H1 (cell line): ENCODE data around the gene DYNLT1. TPM values are rescaled to one million over a fixed set of nuclear protein-coding genes. Genes with fewer than 3 reads are reported as not detected.

Source experiments
- CTCF ChIA-PET: fragments of 300-600 bp; sonication (Branson Sonifier 250); formaldehyde crosslinking; loops from one replicate; lab custom pipeline; 2021; ENCODE audit not compliant: partially characterized antibody; lab: Charles Lee
- POLR2A ChIA-PET: fragments of 300-600 bp; sonication (Branson Sonifier 250); formaldehyde crosslinking; loops from one replicate; lab custom pipeline; 2021; ENCODE audit warnings: inconsistent platforms; ENCODE audit not compliant: partially characterized antibody; lab: Charles Lee
- DNase-seq, 2 experiments: peaks; one replicate each; pipeline versions ENCODE4 v3.0.0 to v3.0.0-alpha.2; 2010 to 2022; ENCODE audit warnings: low spot score in 2 of 2, low read depth in 1 of 2, mixed read lengths in 1 of 2
- FAIRE-seq: peaks from 2 replicates; lab custom pipeline; 2011; peaks lifted over from hg19 to GRCh38; lab: Jason Lieb, UNC
- H2AFZ ChIP-seq: 2 replicates; pipeline ENCODE4 v1.8.1; 2012; ENCODE audit warnings: low read length, inconsistent platforms
- H2AK5ac ChIP-seq: 2 replicates; pipeline ENCODE4 v1.6.1; 2013; ENCODE audit warnings: low read depth, low read length
- H2BK120ac ChIP-seq: replicated peaks from 2 replicates; pipeline ENCODE3; 2013; ENCODE audit warnings: low read depth, low read length, inconsistent platforms
- H2BK12ac ChIP-seq: 2 replicates; pipeline ENCODE4 v1.6.1; 2013; ENCODE audit warnings: low read depth, low read length
- H2BK15ac ChIP-seq: 2 replicates; pipeline ENCODE4 v1.6.1; 2013; ENCODE audit warnings: low read length
- H2BK20ac ChIP-seq: 2 replicates; pipeline ENCODE4 v1.6.1; 2013; ENCODE audit warnings: low read length
- H2BK5ac ChIP-seq: 2 replicates; pipeline ENCODE4 v1.6.1; 2013; ENCODE audit warnings: low read depth, low read length
- H3K14ac ChIP-seq: 2 replicates; pipeline ENCODE4 v1.6.1; 2013; ENCODE audit warnings: inconsistent platforms; ENCODE audit not compliant: insufficient read length
- H3K18ac ChIP-seq: 2 replicates; pipeline ENCODE4 v1.6.1; 2013; ENCODE audit warnings: low read length; ENCODE audit errors: extremely low read depth
- H3K23ac ChIP-seq: 2 replicates; pipeline ENCODE4 v1.6.1; 2013; ENCODE audit warnings: inconsistent platforms; ENCODE audit not compliant: insufficient read length
- H3K23me2 ChIP-seq: 2 replicates; pipeline ENCODE4 v1.6.1; 2013; ENCODE audit warnings: low read depth, low read length
- H3K27ac ChIP-seq: 2 replicates; pipeline ENCODE4 v1.6.1; 2011; ENCODE audit warnings: low read depth, low read length, inconsistent platforms
- H3K27me3 ChIP-seq, 4 experiments: replicated peaks in 1 of 4; 1 replicate in 1 of 4; 2 replicates in 3 of 4; pipeline versions ENCODE4 v1.6.1 to v1.8.1; 2011 to 2013; ENCODE audit warnings: low read length in 3 of 4, mild to moderate bottlenecking in 3 of 4, inconsistent platforms in 2 of 4, mixed read lengths in 2 of 4, moderate library complexity in 1 of 4; ENCODE audit not compliant: control insufficient read depth in 3 of 4, insufficient read depth in 3 of 4; ENCODE audit errors: extremely low read depth in 1 of 4
- H3K36me3 ChIP-seq, 4 experiments: 2 replicates each; pipeline versions ENCODE4 v1.6.1 to v1.8.1; 2011 to 2013; ENCODE audit warnings: mild to moderate bottlenecking in 4 of 4, low read length in 3 of 4, moderate library complexity in 2 of 4, control low read depth in 1 of 4, inconsistent platforms in 1 of 4; ENCODE audit not compliant: insufficient read depth in 4 of 4, control insufficient read depth in 2 of 4
- H3K4ac ChIP-seq: replicated peaks from 2 replicates; pipeline ENCODE3; 2013; ENCODE audit warnings: low read length, low read depth, mixed read lengths, inconsistent platforms; ENCODE audit not compliant: insufficient read length
- H3K4me1 ChIP-seq, 4 experiments: replicated peaks in 1 of 4; 1 replicate in 1 of 4; 2 replicates in 3 of 4; pipeline versions ENCODE4 v1.6.1 to v1.8.1; 2011 to 2013; ENCODE audit warnings: low read length in 3 of 4, inconsistent platforms in 2 of 4, mixed read lengths in 1 of 4; ENCODE audit not compliant: insufficient read depth in 4 of 4, control insufficient read depth in 3 of 4
- H3K4me2 ChIP-seq, 2 experiments: 2 replicates each; pipeline versions ENCODE4 v1.6.1 to v1.8.1; 2011 to 2013; ENCODE audit warnings: low read depth in 2 of 2, low read length in 2 of 2, control low read depth in 1 of 2, inconsistent platforms in 1 of 2, mild to moderate bottlenecking in 1 of 2; ENCODE audit not compliant: insufficient read depth in 1 of 2
- H3K4me3 ChIP-seq, 4 experiments: fragments of 200-600, 300-600 bp in 1 of 4; sonication (generic), shearing (Covaris generic), sonication (Bioruptor Twin) in 1 of 4; 2 replicates each; pipeline versions ENCODE4 v1.5.1 to v1.8.1; 2011 to 2016; ENCODE audit warnings: low read length in 4 of 4, low read depth in 3 of 4, control low read depth in 2 of 4, inconsistent platforms in 2 of 4, mild to moderate bottlenecking in 2 of 4, mixed read lengths in 1 of 4, moderate library complexity in 1 of 4; ENCODE audit not compliant: insufficient read depth in 2 of 4; ENCODE audit errors: extremely low read depth in 1 of 4
- H3K56ac ChIP-seq: replicated peaks from 2 replicates; pipeline ENCODE3; 2013; ENCODE audit warnings: low read depth, mild to moderate bottlenecking, mixed read lengths, low read length, inconsistent platforms; ENCODE audit not compliant: insufficient read length
- H3K79me1 ChIP-seq: 2 replicates; pipeline ENCODE4 v1.6.1; 2013; ENCODE audit warnings: low read depth, low read length, control low read depth
- H3K79me2 ChIP-seq, 2 experiments: 2 replicates each; pipeline versions ENCODE4 v1.6.1 to v1.8.1; 2012 to 2013; ENCODE audit warnings: low read length in 2 of 2, mild to moderate bottlenecking in 2 of 2, inconsistent platforms in 1 of 2; ENCODE audit not compliant: insufficient read depth in 2 of 2, control insufficient read depth in 1 of 2
- H3K9ac ChIP-seq, 4 experiments: replicated peaks in 1 of 4; 1 replicate in 1 of 4; 2 replicates in 3 of 4; pipeline versions ENCODE4 v1.6.1 to v1.8.1; 2011 to 2013; ENCODE audit warnings: low read depth in 3 of 4, low read length in 3 of 4, control low read depth in 2 of 4, mild to moderate bottlenecking in 2 of 4, moderate library complexity in 2 of 4, inconsistent platforms in 1 of 4; ENCODE audit errors: extremely low read depth in 1 of 4
- H3K9me3 ChIP-seq, 2 experiments: 2 replicates each; pipeline versions ENCODE4 v1.6.1 to v1.8.1; 2012 to 2013; ENCODE audit warnings: mild to moderate bottlenecking in 2 of 2, moderate library complexity in 2 of 2, control low read depth in 1 of 2, inconsistent platforms in 1 of 2, low read depth in 1 of 2, low read length in 1 of 2, mixed read lengths in 1 of 2; ENCODE audit not compliant: insufficient read depth in 2 of 2
- H4K20me1 ChIP-seq, 2 experiments: replicated peaks in 1 of 2; 2 replicates each; pipeline versions ENCODE3 to v1.8.1; 2011 to 2013; ENCODE audit warnings: inconsistent platforms in 2 of 2, low read length in 2 of 2, mild to moderate bottlenecking in 1 of 2; ENCODE audit not compliant: insufficient read depth in 2 of 2, control insufficient read depth in 1 of 2
- H4K5ac ChIP-seq: 2 replicates; pipeline ENCODE4 v1.6.1; 2013; ENCODE audit warnings: low read length, low read depth, mixed read lengths, inconsistent platforms; ENCODE audit not compliant: insufficient read length
- H4K8ac ChIP-seq: 2 replicates; pipeline ENCODE4 v1.8.0; 2013; ENCODE audit warnings: mild to moderate bottlenecking, moderate library complexity, low read length, inconsistent platforms; ENCODE audit not compliant: insufficient read depth; ENCODE audit errors: extremely low read depth
- H4K91ac ChIP-seq: replicated peaks from 2 replicates; pipeline ENCODE3; 2013; ENCODE audit warnings: low read length, mixed read lengths, inconsistent platforms; ENCODE audit not compliant: insufficient read length
- ASH2L ChIP-seq: fragments of 200-600, 300-600 bp; sonication (generic); IDR thresholded peaks from one replicate; pipeline ENCODE4 v1.7.1; 2017; ENCODE audit warnings: low read length
- BRCA1 ChIP-seq: IDR thresholded peaks from 2 replicates; pipeline ENCODE4 v1.6.1; 2012; ENCODE audit warnings: low read depth, low read length, improper control_type of control experiment
- SIX5 ChIP-seq: IDR thresholded peaks from 2 replicates; pipeline ENCODE4 v1.6.1; 2011; ENCODE audit warnings: mild to moderate bottlenecking, low read depth, low read length
- TCF12 ChIP-seq: IDR thresholded peaks from 2 replicates; pipeline ENCODE4 v1.6.1; 2011; ENCODE audit warnings: low read depth, mild to moderate bottlenecking, low read length
- USF2 ChIP-seq: IDR thresholded peaks from 2 replicates; pipeline ENCODE4 v1.6.1; 2011; ENCODE audit warnings: low read length, improper control_type of control experiment
- ZNF274 ChIP-seq: IDR thresholded peaks from 2 replicates; pipeline ENCODE4 v1.7.0; 2012; ENCODE audit warnings: low read length, borderline replicate concordance; ENCODE audit errors: extremely low read depth
- WGBS, 2 experiments: shearing (Covaris generic) in 1 of 2; methylation state at CpG; one replicate each; pipeline versions ENCODE4 v1.1.6 to v1.1.7; 2013 to 2015; ENCODE audit warnings: low lambda C conversion rate in 2 of 2, mixed read lengths in 2 of 2, inconsistent platforms in 1 of 2, low coverage in 1 of 2, missing lambda C conversion rate in 1 of 2; ENCODE audit not compliant: insufficient replicate concordance in 2 of 2, insufficient coverage in 1 of 2, insufficient read length in 1 of 2; ENCODE audit errors: extremely low coverage in 1 of 2, missing lambda C conversion rate in 1 of 2; 5-methylcytosine and 5-hydroxymethylcytosine counted together
- polyA plus RNA-seq, 7 experiments: library from polyadenylated mRNA; depleted of rRNA in 3 of 7; stranded (reverse) in 5 of 7; unstranded in 2 of 7; fragments of >200 nt in 5 of 7; fragments of 200-250 nt in 2 of 7; gene quantifications; 1 replicate in 5 of 7; 2 replicates in 1 of 7; 4 replicates in 1 of 7; pipeline versions ENCODE4 v1.2.1 to v1.2.3, GENCODE V29; 2011 to 2013; ENCODE audit warnings: missing spikeins in 2 of 7, mixed read lengths in 2 of 7
- total RNA-seq: library from RNA; stranded (reverse); fragmentation: NEBNext Ultra II Directional; extraction: Animal tissue kit (Norgen Biotek cat#: 25700); gene quantifications from 2 replicates; pipeline ENCODE4 v1.2.1, GENCODE V29; 2021

The DYNLT1 gene
- total and polyA plus RNA-seq, 2 of the 8 experiments (the other 6 are each of a cell fraction or from before 2014, with no cell fraction given), result 119 to 245 TPM

GRCh38 chr6:158640519-158640918 lies 4.0 kb downstream of the DYNLT1 start:
- POLR2A ChIA-PET, result interaction anchor here (1.3 to 1.8 kb wide), 3 partner anchors 9 to 15 kb away, joined by 3 to 6 read pairs (median 4); no protein-coding TSS in a partner anchor
- no peak overlapping the region for H4K91ac ChIP-seq
- no peak overlapping the region for H2AK5ac ChIP-seq
- H3K23ac ChIP-seq, result no peak overlapping the region
- peaks cover 4 to 12% of the 10 kb centered on the region in 2 experiments for H4K20me1 ChIP-seq
- no peak overlapping the region for H3K14ac ChIP-seq
- no peak overlapping the region for H3K9ac ChIP-seq
- H3K4ac ChIP-seq, result no peak overlapping the region
- no peak overlapping the region for H2AFZ ChIP-seq
- peaks cover 3% of the 10 kb centered on the region for H3K23me2 ChIP-seq
- H3K4me1 ChIP-seq, result peaks cover 0 to 7% (median 3%) of the 10 kb centered on the region in 4 experiments; a peak in 2 of 7 replicates
- peaks cover 0 to 23% of the 10 kb centered on the region in 2 experiments; a peak in 2 of 4 replicates for H3K79me2 ChIP-seq
- no peak overlapping the region for H3K4me2 ChIP-seq
- no peak overlapping the region for H2BK120ac ChIP-seq
- no peak overlapping the region for H3K18ac ChIP-seq
- FAIRE-seq (no peak), DNase-seq (peak in 1 of 2 experiments; percentile 41)
- no peak overlapping the region for H2BK12ac ChIP-seq
- H3K56ac ChIP-seq, result no peak overlapping the region
- no peaks in the 10 kb centered on the region for H3K9me3 ChIP-seq
- H3K27me3 ChIP-seq, result peaks cover 0 to 1% (median 0%) of the 10 kb centered on the region in 4 experiments; a peak in 2 of 7 replicates
- peaks cover 0 to 15% (median 4%) of the 10 kb centered on the region in 4 experiments; a peak in 3 of 8 replicates for H3K36me3 ChIP-seq
- CTCF ChIA-PET, result interaction anchor here (1.1 to 1.8 kb wide), 4 partner anchors 10 to 122 kb away, joined by 3 to 5 read pairs (median 4); no protein-coding TSS in a partner anchor
- 77% methylated on average over 2 of the region's 2 CpGs; no CpG with 5 or more reads in 1 of the 2 experiments for WGBS, 2 experiments
- no peak overlapping the region for H4K5ac ChIP-seq
- no peak overlapping the region for H2BK5ac ChIP-seq
- H4K8ac ChIP-seq, result no peak overlapping the region
- no peak overlapping the region for H2BK20ac ChIP-seq
- H3K79me1 ChIP-seq, result peaks cover 10% of the 10 kb centered on the region
- no peak overlapping the region for H2BK15ac ChIP-seq
- H3K27ac ChIP-seq, result no peak overlapping the region
- H3K4me3 ChIP-seq, result no peak overlapping the region
- TF ChIP-seq ZNF274, result no peak
- no peak for TF ChIP-seq TCF12
- TF ChIP-seq ASH2L, result no peak
- TF ChIP-seq USF2, result no peak
- no peak for TF ChIP-seq SIX5
- TF ChIP-seq BRCA1, result no peak
